GM19397 (cell line): ENCODE results near the gene CLIP3.
"Not testable (repeated sequence)": the region's sequence is repeated elsewhere in the genome, so short reads cannot be mapped to it uniquely, and the experiment has no call there.

ENCODE experiments used
- ATAC-seq: cut with Tn5 transposase; IDR thresholded peaks from one replicate; pipeline ENCODE4 v1.9.1; 2021; ENCODE audit warnings: mild to moderate bottlenecking, moderate library complexity; ENCODE audit not compliant: unreplicated experiment

CLIP3 gene

GRCh38 chr19:35983177-35983576 is 49.5 kb downstream of the CLIP3 start:
- no peak for ATAC-seq

- ATAC-seq: not testable (repeated sequence)
Measured at GRCh38 chr19:35980997-35981396, 51.7 kb downstream of the CLIP3 start.

- no peak for ATAC-seq
Measured at GRCh38 chr19:35978832-35979365, 53.8 kb downstream of the CLIP3 start.

- ATAC-seq: no peak
Measured at GRCh38 chr19:35978271-35978670, 54.4 kb downstream of the CLIP3 start.

DNA sequence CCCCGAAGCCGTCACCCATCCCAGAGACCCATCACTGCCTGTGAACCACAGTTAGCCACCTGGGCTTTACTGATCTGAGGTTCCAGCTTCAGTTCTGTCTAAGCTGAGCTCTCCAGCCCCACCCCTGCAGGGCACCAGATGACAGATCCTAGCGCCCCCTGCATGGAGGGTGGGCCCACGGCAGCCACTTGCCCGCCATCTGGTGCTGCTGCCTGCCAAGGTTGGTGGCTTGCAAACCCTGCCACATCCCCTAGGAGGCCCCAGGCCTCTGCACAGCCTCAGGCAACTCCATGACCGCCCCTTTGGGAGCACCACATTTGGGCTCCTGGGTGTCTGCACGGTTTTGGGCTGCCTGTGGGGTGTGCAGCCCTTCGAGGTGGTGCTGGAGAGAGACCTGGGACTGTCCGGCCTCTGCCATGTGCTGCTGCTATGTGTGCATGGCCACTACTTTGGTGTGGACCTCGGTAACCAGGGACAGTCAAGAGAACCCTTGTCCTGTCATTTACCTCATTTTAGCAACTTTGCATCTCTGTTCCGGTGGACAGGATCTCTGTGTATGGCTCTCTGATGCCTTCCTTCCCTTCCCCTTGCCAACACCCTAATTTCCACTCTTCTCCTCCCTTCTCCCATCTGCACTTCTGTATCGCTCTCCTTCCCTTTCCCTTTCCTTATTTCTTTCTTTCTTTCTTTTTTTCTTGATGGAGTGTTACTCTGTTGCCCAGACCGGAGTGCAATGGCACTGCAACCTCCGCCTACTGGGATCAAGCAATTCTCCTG is 55.0 kb downstream of the CLIP3 start:
- no peak for ATAC-seq

DNA sequence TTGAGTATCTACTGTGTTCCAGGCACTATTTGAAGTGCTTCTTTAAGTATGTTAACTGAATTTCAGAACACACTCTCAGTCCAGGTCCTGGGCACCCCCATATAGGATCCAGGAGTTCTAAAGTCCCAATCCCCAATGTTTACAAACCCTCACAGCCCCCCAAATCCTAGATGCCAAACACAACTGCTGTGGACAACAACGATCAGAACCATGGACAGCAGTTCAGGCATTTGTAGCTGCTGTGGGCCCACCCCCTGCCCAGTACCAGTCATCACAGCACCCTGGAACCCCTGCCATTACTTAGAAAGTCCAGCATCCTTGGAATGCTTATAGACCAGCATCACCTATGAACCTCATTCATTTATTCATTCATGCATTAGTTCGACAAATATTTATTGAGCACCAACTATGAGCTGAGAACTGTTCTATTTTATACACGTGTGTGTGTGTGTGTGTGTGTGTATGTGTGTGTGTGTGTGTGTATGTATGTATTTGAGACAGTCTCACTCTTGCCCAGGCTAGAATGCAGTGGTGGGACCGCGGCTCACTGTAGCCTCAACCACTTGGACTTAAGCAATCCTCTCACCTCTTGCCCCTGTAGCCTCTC is 57.0 kb downstream of the CLIP3 start:
- ATAC-seq: no peak

DNA sequence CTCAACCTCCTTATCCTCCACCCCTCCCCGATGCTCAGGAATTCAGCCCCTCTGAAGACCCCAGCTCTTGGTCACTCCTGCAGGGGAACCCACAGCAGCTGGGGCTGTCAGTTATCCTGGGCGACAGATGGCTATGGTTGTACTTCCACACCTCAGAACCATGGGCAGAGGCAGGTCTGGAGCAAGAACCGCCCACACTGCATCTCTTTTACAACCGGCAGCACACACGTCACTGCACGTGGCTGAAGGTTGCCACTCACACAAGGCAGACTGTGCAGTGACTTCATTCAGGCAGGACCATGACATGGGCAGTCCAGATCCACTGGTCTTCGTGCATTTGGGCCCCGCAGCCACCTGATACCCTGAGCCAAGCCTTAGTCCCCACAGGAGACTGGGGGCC is 59.2 kb downstream of the CLIP3 start:
- ATAC-seq: no peak

GRCh38 chr19:35966771-35967170 is 65.9 kb downstream of the CLIP3 start:
- no peak for ATAC-seq
